HG02885 (cell line): Measurements from ENCODE around the gene DEFB112.

Source experiments
- ATAC-seq: cut with Tn5 transposase; IDR thresholded peaks from one replicate; pipeline ENCODE4 v1.9.1; 2021; ENCODE audit warnings: mild to moderate bottlenecking; ENCODE audit not compliant: unreplicated experiment, poor library complexity

DEFB112 gene

DNA sequence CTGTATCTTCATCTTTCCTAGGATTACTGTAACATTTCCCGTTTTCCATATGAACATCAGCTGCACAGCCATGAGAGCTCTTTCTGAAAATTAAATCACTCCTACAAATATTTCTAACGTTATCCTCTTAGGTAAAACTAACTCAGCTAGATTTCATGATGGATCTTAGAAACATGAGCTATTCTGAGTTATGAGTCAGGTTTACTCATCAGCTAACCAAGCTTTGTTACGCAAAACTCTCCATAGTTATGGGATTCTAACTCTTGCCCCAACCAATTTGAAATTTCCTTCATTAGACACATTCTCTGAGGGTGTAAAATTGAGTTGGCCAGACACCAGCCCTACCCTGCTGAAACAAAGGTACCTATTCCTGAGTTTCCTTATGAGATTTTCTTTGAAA, 41.9 kb downstream of the DEFB112 start:
- ATAC-seq, result no peak

DNA sequence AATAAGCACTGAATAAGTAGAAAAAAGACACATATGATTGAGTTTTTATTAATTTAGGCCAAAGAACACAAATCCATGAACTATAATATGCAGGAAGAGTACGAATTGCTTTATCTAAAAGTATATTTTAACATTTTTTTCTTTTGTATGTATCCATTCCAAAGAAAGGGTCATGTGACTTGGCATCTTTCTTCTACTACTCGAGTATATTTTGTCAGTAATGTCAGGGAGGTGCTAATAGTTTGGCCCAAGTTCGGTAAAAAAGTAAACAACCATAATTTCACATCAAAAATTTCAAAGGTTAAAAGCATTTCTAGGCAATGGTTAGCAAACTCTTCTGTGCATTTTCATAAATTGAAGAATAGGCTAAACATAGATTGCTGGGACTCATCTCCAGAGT, 46.6 kb downstream of the DEFB112 start:
- ATAC-seq, result no peak

- ATAC-seq, result no peak
These were observed 54.5 kb downstream of the DEFB112 start for GRCh38 chr6:49995278-49995677.
